Inferior parietal cortex (tissue), 1 donor: ENCODE results near the gene PACS2.

ENCODE experiments used
- DNase-seq: peaks from one replicate; pipeline ENCODE4 v3.0.0-alpha.2; 2016; ENCODE audit errors: extremely low spot score

Gene PACS2

GRCh38 chr14:105368426-105368825, 53.9 kb downstream of the PACS2 start:
- no peak for DNase-seq

GRCh38 chr14:105368910-105369652, 54.5 kb downstream of the PACS2 start:
- no peak for DNase-seq

- no peak for DNase-seq
Observed at GRCh38 chr14:105369653-105370040, 55.1 kb downstream of the PACS2 start.

GRCh38 chr14:105374389-105374788, 59.8 kb downstream of the PACS2 start:
- no peak for DNase-seq

GRCh38 chr14:105375635-105376057, 61.1 kb downstream of the PACS2 start:
- no peak for DNase-seq

- DNase-seq, result no peak
Observed at GRCh38 chr14:105376521-105377440, 62.2 kb downstream of the PACS2 start.

GRCh38 chr14:105377555-105378182, 63.1 kb downstream of the PACS2 start:
- no peak for DNase-seq

GRCh38 chr14:105378199-105378598, 63.7 kb downstream of the PACS2 start:
- no peak for DNase-seq

- DNase-seq, result no peak
Observed at GRCh38 chr14:105378873-105379685, 64.5 kb downstream of the PACS2 start.

- no peak for DNase-seq
Observed at GRCh38 chr14:105379946-105380345, 65.4 kb downstream of the PACS2 start.

GRCh38 chr14:105380756-105381155, 66.2 kb downstream of the PACS2 start:
- no peak for DNase-seq

GRCh38 chr14:105381446-105382342, 67.1 kb downstream of the PACS2 start:
- no peak for DNase-seq

- DNase-seq, result no peak
Observed at GRCh38 chr14:105382343-105383082, 68.0 kb downstream of the PACS2 start.

- DNase-seq, result no peak
Observed at GRCh38 chr14:105383083-105383730, 68.7 kb downstream of the PACS2 start.

GRCh38 chr14:105384041-105384557, 69.6 kb downstream of the PACS2 start:
- no peak for DNase-seq

- no peak for DNase-seq
Observed at GRCh38 chr14:105384605-105385321, 70.2 kb downstream of the PACS2 start.

- no peak for DNase-seq
Observed at GRCh38 chr14:105385322-105385637, 70.7 kb downstream of the PACS2 start.

- DNase-seq, result no peak
Observed at GRCh38 chr14:105385698-105386365, 71.3 kb downstream of the PACS2 start.
